ENCODE results near the gene ABCA13.

DNA sequence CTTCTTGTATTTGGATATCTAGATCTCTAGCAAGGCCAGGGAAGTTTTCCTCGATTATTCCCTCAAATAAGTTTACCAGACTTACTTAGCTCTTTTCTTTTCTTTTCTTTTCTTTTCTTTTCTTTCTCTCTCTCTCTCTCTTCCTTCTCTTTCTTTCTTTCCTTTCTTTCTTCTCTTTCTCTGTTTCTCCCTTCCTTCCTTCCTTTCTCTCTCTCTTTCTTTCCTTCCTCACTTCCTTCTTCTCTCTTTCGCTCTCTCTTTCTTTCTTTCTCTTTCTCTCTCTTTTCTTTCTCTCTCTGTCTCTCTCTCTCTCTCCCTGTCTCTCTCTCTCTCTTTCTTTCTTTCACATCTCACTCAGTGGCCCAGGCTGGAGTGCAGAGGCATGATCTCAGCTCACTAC is 45.2 kb upstream of the ABCA13 start:
- TF ChIP-seq EZH2phosphoT487 (IDR thresholded peaks at IDR 0.05; ENCODE audit: insufficient read depth, low read depth), result no peak
- TF ChIP-seq EZH2 (IDR thresholded peaks at IDR 0.05; ENCODE audit: insufficient read depth, poor library complexity, severe bottlenecking), result no peak

All from GM23248 (cell line).